Smooth muscle cell (in vitro differentiated cells): ENCODE data around the gene NINJ2. TPM values are rescaled to one million over a fixed set of nuclear protein-coding genes. Genes with fewer than 3 reads are reported as not detected.

Experiments used
- DNase-seq: peaks from one replicate; lab custom pipeline; 2025; ENCODE audit not compliant: unreplicated experiment; lab: John Stamatoyannopoulos, UW
- H2AFZ ChIP-seq: fragments of 200-600 bp; sonication (generic); 2 replicates; pipeline ENCODE4 v1.6.0; 2016; ENCODE audit warnings: antibody characterized with exemption, low read depth, mild to moderate bottlenecking
- H3F3A ChIP-seq: fragments of 200-600 bp; sonication (generic); 2 replicates; pipeline ENCODE4 v1.6.0; 2017; ENCODE audit warnings: antibody characterized with exemption, low read depth
- H3K27ac ChIP-seq: fragments of 200-600 bp; sonication (generic); 2 replicates; pipeline ENCODE4 v1.5.1; 2016; ENCODE audit warnings: low read depth, mild to moderate bottlenecking
- H3K27me3 ChIP-seq: fragments of 200-600 bp; sonication (generic); 2 replicates; pipeline ENCODE4 v1.6.1; 2016; ENCODE audit warnings: low read depth, mild to moderate bottlenecking
- H3K36me3 ChIP-seq: fragments of 200-600 bp; sonication (generic); 2 replicates; pipeline ENCODE4 v1.5.1; 2016; ENCODE audit warnings: low read depth
- H3K4me1 ChIP-seq: fragments of 200-600 bp; sonication (generic); 2 replicates; pipeline ENCODE4 v1.5.1; 2016; ENCODE audit warnings: low read depth
- H3K4me2 ChIP-seq: fragments of 200-600 bp; sonication (generic); 2 replicates; pipeline ENCODE4 v1.6.0; 2016; ENCODE audit warnings: mild to moderate bottlenecking
- H3K4me3 ChIP-seq: fragments of 200-600 bp; sonication (generic); 2 replicates; pipeline ENCODE4 v1.5.1; 2016; ENCODE audit warnings: mild to moderate bottlenecking
- H3K79me2 ChIP-seq: fragments of 200-600 bp; sonication (generic); 2 replicates; pipeline ENCODE4 v1.6.0; 2016; ENCODE audit warnings: low read depth, mild to moderate bottlenecking
- H3K9ac ChIP-seq: fragments of 200-600 bp; sonication (generic); 2 replicates; pipeline ENCODE4 v1.6.0; 2016; ENCODE audit warnings: low read depth
- H3K9me3 ChIP-seq: fragments of 200-600 bp; sonication (generic); replicated peaks from 2 replicates; pipeline ENCODE4 v1.5.1; 2016; ENCODE audit warnings: low read depth
- H4K20me1 ChIP-seq: fragments of 200-600 bp; sonication (generic); 2 replicates; pipeline ENCODE4 v1.6.0; 2016; ENCODE audit warnings: low read depth
- whole genome bisulfite sequencing: methylation state at CpG from one replicate; pipeline ENCODE4 v1.1.7; 2016; ENCODE audit warnings: low lambda C conversion rate; 5-methylcytosine and 5-hydroxymethylcytosine counted together
- polyA plus RNA-seq: library from polyadenylated mRNA; unstranded; fragments of >200 nt; fragmentation: Nextera tagmentation; extraction: Ambion mirVana; gene quantifications from 2 replicates; pipeline ENCODE4 v1.2.1, GENCODE V29; 2016
- total RNA-seq: library from RNA; depleted of rRNA; stranded (reverse); fragments of >200 nt; gene quantifications from 2 replicates; pipeline ENCODE4 v1.2.3, GENCODE V29; 2014
- TF ChIP-seq, protein P1 (sequence below): fragments of 200-600 bp; sonication (generic); IDR thresholded peaks from 2 replicates; pipeline ENCODE4 v1.5.1; 2017; ENCODE audit warnings: borderline replicate concordance, mild to moderate bottlenecking, antibody characterized with exemption; ENCODE audit not compliant: insufficient read depth, poor library complexity, severe bottlenecking

The NINJ2 gene
- total and polyA plus RNA-seq, 2 experiments from 2014 or later = 4.2 to 12.1 TPM

GRCh38 chr12:546265-546919 is 116.9 kb downstream of the NINJ2 start:
- Histone ChIP-seq H3K27me3 (no peaks in the 10 kb centered on the region), H3K4me3 (no peak overlapping the region), H3K36me3 (no peaks in the 10 kb centered on the region), H3K4me2 (peak overlapping the region; percentile 10), H3K9ac (no peak overlapping the region), H2AFZ (no peak overlapping the region), H3K9me3 (no peaks in the 10 kb centered on the region), H3K27ac (no peak overlapping the region), H3F3A (no peaks in the 10 kb centered on the region), H3K4me1 (peaks cover 15% of the 10 kb centered on the region), H3K79me2 (no peaks in the 10 kb centered on the region), H4K20me1 (no peaks in the 10 kb centered on the region)
- DNase-seq = no peak
- TF ChIP-seq, protein P1, sequence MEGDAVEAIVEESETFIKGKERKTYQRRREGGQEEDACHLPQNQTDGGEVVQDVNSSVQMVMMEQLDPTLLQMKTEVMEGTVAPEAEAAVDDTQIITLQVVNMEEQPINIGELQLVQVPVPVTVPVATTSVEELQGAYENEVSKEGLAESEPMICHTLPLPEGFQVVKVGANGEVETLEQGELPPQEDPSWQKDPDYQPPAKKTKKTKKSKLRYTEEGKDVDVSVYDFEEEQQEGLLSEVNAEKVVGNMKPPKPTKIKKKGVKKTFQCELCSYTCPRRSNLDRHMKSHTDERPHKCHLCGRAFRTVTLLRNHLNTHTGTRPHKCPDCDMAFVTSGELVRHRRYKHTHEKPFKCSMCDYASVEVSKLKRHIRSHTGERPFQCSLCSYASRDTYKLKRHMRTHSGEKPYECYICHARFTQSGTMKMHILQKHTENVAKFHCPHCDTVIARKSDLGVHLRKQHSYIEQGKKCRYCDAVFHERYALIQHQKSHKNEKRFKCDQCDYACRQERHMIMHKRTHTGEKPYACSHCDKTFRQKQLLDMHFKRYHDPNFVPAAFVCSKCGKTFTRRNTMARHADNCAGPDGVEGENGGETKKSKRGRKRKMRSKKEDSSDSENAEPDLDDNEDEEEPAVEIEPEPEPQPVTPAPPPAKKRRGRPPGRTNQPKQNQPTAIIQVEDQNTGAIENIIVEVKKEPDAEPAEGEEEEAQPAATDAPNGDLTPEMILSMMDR = no peak
- WGBS = 88% methylated on average over 28 of the region's 41 CpGs

- no peaks in the 10 kb centered on the region for H3K79me2 ChIP-seq
- no peak overlapping the region for H3K9ac ChIP-seq
- WGBS = no CpG with 5 or more reads among the region's 6 CpGs
- no peak overlapping the region for H2AFZ ChIP-seq
- no peaks in the 10 kb centered on the region for H3K9me3 ChIP-seq
- H3K4me3 ChIP-seq = no peak overlapping the region
- H3K27ac ChIP-seq = no peak overlapping the region
- no peak overlapping the region for H3K4me2 ChIP-seq
- H3K27me3 ChIP-seq = no peaks in the 10 kb centered on the region
- H3F3A ChIP-seq = no peaks in the 10 kb centered on the region
- TF ChIP-seq, protein P1 = no peak
- peaks cover 20% of the 10 kb centered on the region for H3K4me1 ChIP-seq
- no peak for DNase-seq
- no peaks in the 10 kb centered on the region for H4K20me1 ChIP-seq
- H3K36me3 ChIP-seq = no peaks in the 10 kb centered on the region
Measured at GRCh38 chr12:545835-546234, 117.4 kb downstream of the NINJ2 start.

DNA sequence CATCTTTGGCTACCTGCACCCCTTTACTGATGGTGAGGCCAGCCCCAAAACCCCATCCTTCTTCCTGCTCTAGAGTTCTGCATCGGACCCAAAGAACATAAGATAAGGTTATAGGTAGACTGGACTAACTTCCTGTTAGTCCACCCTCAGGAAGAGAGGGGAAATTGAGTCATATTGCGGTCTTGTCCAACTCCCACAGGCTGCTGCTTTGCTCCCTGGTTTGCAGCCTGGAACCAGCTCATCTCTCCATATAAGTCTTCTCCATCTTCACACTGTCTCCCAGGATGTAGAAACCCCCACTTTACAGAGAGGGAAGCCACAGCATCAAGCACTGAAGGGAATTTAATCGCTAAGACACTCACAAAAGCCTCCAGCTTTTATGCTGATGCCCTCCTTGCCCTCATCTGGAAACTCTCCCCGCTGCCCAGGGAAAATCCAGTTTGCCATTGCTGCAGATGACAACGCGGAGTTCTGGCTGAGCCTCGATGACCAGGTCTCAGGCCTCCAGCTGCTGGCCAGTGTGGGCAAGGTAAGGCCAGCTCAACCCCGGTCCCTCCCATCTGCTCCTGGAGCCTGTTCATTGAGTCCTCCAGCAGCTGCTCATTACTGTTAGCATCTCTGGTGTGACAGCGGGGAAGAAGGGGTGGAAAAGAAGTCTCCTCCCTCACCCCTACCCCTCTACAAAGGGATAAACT is 118.2 kb downstream of the NINJ2 start:
- H3K4me2 ChIP-seq = no peak overlapping the region
- TF ChIP-seq, protein P1 = no peak
- H3K27ac ChIP-seq = no peak overlapping the region
- H3K9me3 ChIP-seq = no peaks in the 10 kb centered on the region
- H3F3A ChIP-seq = no peaks in the 10 kb centered on the region
- H3K79me2 ChIP-seq = no peaks in the 10 kb centered on the region
- DNase-seq = no peak
- peaks cover 20% of the 10 kb centered on the region for H3K4me1 ChIP-seq
- no peaks in the 10 kb centered on the region for H3K36me3 ChIP-seq
- no peak overlapping the region for H3K9ac ChIP-seq
- H3K27me3 ChIP-seq = no peaks in the 10 kb centered on the region
- H3K4me3 ChIP-seq = no peak overlapping the region
- WGBS = 92% methylated on average over 9 of the region's 9 CpGs
- H4K20me1 ChIP-seq = no peaks in the 10 kb centered on the region
- H2AFZ ChIP-seq = no peak overlapping the region
